ENCODE measurements around the gene PHB1.

PHB1 gene

DNA sequence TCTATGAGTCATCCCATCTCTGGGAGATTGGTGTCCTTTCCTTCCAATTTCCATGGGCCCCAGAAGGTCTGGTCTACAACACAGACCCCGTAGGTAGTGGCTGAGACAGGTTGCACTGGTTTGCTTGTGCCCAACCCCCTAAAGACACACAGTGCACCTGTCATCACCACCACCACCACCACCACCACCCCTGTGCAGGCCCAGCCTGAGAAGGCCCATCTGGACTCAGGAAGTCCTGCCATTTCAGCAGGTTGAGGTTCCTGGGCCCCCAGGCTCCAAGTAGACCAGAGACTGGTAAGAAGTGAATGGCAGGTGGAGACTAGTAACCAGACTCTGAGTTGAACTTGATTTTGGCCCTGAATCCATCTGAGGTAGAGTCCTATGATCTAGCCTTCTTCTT, 25.9 kb upstream of the PHB1 start:
- TF ChIP-seq, protein P1, sequence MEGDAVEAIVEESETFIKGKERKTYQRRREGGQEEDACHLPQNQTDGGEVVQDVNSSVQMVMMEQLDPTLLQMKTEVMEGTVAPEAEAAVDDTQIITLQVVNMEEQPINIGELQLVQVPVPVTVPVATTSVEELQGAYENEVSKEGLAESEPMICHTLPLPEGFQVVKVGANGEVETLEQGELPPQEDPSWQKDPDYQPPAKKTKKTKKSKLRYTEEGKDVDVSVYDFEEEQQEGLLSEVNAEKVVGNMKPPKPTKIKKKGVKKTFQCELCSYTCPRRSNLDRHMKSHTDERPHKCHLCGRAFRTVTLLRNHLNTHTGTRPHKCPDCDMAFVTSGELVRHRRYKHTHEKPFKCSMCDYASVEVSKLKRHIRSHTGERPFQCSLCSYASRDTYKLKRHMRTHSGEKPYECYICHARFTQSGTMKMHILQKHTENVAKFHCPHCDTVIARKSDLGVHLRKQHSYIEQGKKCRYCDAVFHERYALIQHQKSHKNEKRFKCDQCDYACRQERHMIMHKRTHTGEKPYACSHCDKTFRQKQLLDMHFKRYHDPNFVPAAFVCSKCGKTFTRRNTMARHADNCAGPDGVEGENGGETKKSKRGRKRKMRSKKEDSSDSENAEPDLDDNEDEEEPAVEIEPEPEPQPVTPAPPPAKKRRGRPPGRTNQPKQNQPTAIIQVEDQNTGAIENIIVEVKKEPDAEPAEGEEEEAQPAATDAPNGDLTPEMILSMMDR (IDR thresholded peaks at IDR 0.05; ENCODE audit: insufficient read depth, low read depth, low read length, missing control alignments), result no peak
- H3K4me3 ChIP-seq (ENCODE audit: low read depth, low read length), result no peak overlapping the region
- no peak for DNase-seq (ENCODE audit: low read depth)

DNA sequence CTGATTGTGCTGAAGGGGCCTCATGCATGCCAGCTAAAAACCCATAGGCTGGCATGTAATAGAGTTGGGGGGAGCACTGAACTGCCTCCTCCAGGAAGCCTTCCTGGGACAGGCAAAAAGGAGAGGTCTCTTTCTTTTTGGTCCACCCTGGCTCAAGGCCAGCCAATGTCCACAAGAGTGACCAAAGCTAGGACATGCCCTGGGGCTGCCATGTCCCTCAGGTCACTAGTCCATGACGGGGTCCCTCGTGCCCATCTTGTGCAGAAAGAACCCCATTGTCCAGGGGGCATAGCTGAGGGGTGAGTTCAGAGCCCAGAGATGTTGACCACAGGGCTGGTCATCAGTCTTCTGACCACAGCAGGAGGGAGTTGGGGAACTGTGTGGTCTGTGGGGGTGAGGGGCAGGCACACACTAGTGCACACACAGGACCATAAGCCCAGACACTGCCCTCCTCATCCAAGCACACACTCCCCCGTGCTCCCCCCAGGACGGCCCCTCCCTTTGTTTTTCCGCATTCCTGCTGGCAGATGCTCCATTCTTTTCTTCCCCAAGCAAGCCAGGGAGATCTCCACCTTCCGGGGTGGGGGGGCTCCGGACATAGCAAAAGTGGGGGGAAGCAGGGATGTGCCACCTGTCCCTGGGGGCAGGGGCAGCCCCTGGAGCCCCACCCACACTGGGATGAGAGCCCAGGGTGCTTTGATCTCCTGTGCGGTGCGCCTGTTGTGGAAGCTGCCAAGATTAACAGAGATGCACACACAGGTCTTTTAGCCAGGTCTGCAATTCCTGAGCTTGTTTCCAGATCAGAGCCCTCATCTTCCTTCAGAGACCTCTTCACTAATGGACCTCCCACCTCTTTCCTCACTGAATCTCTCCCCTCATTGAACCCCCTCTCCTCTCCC, 25.2 kb upstream of the PHB1 start:
- DNase-seq (ENCODE audit: low read depth), result no peak
- TF ChIP-seq, protein P1 (IDR thresholded peaks at IDR 0.05; ENCODE audit: insufficient read depth, low read depth, low read length, missing control alignments), result no peak
- H3K4me3 ChIP-seq (ENCODE audit: low read depth, low read length), result no peak overlapping the region

DNA sequence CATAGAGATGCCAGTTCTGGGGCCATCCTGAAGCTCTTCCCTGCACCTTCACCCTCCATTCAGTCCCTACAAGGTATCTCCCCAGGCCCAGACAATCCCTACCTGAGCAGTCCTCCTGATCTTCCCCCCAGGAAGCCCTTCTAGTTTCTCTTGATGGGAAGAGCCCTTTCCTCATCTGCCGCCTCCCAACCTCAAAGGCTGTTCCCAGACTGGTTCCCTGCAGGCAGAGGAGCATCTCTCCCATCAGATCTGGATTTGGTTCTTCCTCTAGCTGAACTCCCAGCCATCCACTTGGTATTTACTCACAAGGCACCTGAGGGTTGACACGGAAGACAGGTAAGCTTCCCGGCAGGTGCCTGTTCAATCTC, 24.6 kb upstream of the PHB1 start:
- no peak overlapping the region for H3K4me3 ChIP-seq (ENCODE audit: low read depth, low read length)
- TF ChIP-seq, protein P1 (IDR thresholded peaks at IDR 0.05; ENCODE audit: insufficient read depth, low read depth, low read length, missing control alignments), result no peak
- no peak for DNase-seq (ENCODE audit: low read depth)

DNA sequence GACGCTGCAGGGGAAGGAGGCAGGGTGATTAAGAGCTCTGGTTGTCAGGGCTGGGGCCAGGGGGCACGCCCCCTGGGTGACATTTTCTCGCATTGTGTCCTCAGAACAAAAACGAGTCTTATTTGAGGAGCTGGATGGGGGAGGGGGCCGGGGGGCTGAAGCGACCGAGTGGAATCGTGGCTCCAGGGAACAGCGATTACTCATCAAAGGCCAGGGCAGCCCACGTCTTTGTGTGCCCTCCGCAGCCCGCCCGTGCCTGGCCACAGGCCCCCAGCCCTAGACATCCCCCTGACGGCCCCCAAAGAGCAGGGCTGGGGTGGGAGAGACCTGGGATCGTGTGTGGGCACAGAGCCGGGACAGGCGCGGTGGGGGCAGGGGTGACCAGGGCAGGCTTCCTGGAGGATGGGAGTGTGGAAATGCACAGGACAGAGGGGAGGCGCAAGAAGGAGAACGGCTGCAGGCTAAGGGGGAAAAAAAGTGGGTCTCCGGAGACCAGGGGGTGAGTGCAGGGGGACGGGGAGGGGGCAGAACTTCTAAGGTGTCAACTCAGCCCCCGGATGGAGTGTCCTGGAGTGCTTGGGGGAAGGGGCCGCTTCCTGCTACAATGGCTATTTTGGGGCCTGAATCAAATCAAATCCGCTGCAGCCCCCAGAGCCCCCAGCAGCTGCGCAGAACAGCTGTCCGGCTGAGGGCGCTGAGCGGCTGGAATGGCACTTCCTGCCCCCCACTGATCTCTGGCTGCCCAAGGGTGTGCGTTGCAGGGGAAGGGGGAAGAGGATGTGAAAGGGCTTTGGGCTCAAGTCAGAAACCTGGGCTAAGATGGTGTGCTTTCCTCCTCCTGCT, 24.0 kb upstream of the PHB1 start:
- H3K4me3 ChIP-seq (ENCODE audit: low read depth, low read length), result no peak overlapping the region

DNA sequence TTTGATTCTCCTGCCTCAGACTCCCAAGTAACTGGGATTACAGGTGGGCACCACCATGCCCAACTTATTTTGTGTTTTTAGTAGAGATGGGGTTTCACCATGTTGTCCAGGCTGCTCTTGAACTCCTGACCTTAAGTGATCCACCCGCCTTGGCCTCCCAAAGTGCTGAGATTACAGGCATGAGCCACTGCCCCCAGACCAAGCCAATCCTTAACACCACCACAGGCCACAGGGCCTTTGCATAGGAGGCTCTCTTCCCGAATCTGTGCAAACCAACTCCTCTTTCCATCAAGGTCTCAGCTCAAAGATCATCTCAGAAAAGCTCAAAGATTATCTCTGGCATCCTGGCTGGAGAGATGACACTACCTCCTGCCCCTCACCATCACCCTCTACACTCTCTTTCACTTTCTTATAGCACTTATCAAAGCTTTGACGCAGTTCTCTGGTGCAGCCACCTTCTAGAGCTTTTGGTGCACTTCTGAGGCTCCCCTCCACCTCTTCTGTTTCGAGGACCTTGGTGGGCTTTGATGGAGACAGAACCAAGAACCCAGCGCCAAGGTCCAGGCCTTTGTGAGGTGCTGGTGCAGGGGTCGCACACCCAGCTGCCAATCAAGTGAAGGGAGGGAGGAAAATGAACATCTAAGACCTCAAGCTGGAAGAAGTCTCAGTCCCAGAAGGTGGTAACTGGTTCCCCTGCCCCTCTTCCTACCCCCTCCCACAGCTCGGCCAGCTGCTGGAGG, 23.2 kb upstream of the PHB1 start:
- H3K4me3 ChIP-seq (ENCODE audit: low read depth, low read length), result no peak overlapping the region
- DNase-seq (ENCODE audit: low read depth), result no peak
- TF ChIP-seq, protein P1 (IDR thresholded peaks at IDR 0.05; ENCODE audit: insufficient read depth, low read depth, low read length, missing control alignments), result no peak

More for the DNA sequence above, 24.0 kb upstream of the PHB1 start:
- TF ChIP-seq, protein P1 (IDR thresholded peaks at IDR 0.05; ENCODE audit: insufficient read depth, low read depth, low read length, missing control alignments), result peak; percentile 4
- peak; percentile 51 for DNase-seq (ENCODE audit: low read depth)

DNA sequence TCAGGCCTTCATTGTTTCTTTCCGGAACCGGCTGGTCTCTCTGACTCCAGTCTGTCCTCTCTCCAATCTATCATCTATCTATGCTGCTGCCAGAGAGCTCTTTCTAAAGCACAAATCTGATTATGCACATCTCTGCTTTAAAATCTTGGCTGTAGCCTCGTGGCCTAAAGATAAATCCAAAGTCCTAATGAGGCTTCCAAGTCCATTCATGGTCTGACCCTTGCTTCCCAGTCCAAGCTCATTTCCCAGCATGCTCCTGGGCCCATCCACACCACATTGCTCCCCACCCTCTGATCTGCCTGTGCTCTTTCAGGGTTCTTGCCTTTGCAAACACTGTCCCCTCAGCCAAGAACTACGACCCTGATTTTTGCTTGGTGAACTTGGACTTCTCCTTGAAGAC, 21.5 kb upstream of the PHB1 start:
- H3K4me3 ChIP-seq (ENCODE audit: low read depth, low read length), result no peak overlapping the region
- TF ChIP-seq, protein P1 (IDR thresholded peaks at IDR 0.05; ENCODE audit: insufficient read depth, low read depth, low read length, missing control alignments), result no peak
- no peak for DNase-seq (ENCODE audit: low read depth)
